ENCODE results near the gene EN2.

Gene EN2

GRCh38 chr7:155450970-155451801 lies 6.7 kb upstream of the EN2 start:
- no peak for DNase-seq (ENCODE audit: low read depth)

DNA sequence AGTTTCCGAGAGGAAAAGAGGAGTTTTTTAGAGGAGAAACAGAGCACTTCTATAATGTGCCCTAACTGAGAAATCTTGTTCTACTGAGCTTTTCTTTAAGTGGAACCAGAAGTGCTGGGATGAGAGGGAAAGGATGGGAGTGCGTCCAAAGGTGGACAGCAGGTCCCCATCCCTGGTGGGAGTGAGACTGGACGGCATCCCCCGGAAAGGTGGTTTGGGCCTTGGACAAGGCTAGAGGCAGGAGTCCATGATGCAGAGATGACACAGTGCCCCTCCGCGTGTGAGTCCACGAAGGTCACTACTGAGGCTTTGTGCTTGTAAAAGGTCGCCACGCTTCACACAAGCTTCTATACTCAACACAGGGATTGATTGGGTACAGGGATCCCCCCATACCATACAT lies 6.1 kb upstream of the EN2 start:
- DNase-seq (ENCODE audit: low read depth) = no peak

GRCh38 chr7:155452505-155453295 lies 5.2 kb upstream of the EN2 start:
- DNase-seq (ENCODE audit: low read depth) = no peak

DNA sequence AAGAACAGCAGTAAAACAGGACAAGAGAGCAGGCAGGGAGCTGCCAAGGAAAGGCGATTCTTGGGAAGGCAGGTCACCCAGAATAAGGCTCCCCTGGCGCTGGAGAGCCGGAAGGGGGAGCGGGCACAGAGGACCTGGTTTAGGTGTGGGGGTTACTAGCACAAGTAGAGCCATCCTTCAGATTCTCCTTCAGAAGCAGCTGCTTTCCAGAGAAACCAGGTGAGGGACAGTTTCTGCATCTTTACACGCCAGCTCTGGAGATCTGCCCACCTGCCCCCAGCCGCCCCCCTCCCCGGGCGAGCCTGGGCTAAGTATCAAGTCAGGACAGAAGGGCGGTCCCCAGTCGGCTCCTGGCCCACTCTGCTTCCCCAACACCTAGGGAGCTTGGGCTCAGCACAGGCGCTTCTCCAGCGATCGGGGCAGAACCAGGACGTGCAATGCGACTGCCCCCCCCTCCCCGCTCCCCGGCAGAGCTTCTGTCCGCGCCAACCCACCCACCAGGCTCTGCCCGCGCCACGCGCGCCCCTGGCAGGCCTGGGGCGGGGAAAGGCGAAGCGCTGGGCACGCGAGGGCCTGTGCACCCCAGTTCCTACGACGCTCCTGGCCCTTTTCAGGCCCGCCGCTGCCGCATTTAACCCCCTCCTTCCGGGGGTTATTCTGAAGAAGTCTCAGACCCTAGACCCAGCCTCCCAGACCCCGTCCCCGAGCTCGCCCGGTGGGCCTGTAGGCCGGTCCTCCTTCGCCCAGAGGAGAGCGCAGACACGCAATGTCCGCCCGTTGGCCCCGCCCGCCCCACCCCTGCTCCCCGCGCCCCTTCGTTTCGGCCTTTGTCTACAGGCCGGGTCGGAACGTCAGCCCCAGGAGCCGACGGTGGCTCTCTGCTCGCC lies 4.4 kb upstream of the EN2 start:
- no peak for DNase-seq (ENCODE audit: low read depth)

- DNase-seq (ENCODE audit: low read depth) = no peak
These were observed 3.5 kb upstream of the EN2 start for GRCh38 chr7:155454183-155455112.

DNA sequence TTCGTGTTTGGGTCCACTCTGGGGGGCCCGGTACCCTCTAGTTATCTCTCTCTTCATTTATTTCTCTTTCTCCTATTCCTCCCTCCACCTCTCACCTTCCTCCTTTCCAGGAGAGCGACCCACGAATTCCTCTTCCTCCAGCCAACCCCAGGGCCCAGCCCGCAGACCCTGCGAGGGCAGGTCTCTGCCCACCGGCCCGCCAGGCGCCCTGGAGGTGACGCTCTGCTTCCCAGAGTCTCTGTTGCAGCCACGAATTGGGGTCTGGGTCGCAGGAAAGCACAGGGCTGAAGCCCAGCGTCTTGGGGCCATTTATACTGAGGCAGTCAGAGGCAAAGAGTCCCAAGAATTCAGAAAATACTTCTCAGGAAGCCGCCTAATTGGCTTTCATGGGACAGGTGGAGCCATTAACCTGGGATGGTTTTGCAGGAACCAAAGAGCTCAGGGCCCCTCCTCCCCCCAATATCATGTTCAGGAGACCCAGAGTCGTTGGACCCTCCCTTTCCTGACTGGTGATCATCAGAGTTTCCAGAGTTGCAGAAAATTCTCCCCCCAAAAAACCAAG lies 2.7 kb upstream of the EN2 start:
- DNase-seq (ENCODE audit: low read depth) = no peak

- DNase-seq (ENCODE audit: low read depth) = no peak
These were observed 1.9 kb upstream of the EN2 start for GRCh38 chr7:155455776-155456737.

GRCh38 chr7:155456738-155457543 lies 988 bp upstream of the EN2 start:
- peak; percentile 34 for DNase-seq (ENCODE audit: low read depth)

GRCh38 chr7:155457544-155458110 lies 302 bp upstream of the EN2 start:
- no peak for DNase-seq (ENCODE audit: low read depth)

DNA sequence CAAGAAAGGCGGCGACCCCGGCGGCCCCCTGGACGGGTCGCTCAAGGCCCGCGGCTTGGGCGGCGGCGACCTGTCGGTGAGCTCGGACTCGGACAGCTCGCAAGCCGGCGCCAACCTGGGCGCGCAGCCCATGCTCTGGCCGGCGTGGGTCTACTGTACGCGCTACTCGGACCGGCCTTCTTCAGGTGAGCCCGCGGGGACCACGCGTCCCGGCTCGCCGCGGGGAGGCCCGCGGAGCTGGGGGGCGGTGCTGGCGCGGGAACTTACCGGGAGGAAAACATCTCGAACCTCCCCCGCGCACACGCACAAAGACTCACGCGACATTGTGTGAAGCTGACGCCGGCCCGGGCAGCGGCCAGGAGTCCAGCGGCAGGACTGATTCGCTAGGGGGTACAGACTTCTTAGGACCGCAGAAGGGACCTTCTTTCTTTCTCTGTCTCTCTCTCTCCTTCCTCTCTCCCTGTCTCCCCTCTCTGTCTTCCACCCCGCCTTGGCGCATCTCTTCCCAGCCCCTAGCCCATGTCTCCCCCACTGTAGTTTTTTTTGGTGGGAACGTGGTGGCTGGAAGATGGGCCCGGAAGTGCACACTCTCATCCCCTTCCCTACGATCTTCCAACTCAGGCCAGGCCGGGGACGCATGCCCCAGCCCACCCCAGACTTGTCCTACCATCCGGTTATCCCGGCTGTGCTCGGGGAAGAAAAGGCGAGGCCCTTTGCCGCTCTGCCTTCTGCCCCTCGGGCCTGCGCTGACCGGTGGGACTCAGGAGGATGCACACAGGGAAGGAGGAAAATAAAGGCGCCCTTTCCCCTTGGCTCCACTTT lies 1.2 kb downstream of the EN2 start:
- DNase-seq (ENCODE audit: low read depth) = no peak

- DNase-seq (ENCODE audit: low read depth) = no peak
These were observed 2.0 kb downstream of the EN2 start for GRCh38 chr7:155459700-155460461.

- DNase-seq (ENCODE audit: low read depth) = no peak
These were observed 3.1 kb downstream of the EN2 start for GRCh38 chr7:155460926-155461613.

DNA sequence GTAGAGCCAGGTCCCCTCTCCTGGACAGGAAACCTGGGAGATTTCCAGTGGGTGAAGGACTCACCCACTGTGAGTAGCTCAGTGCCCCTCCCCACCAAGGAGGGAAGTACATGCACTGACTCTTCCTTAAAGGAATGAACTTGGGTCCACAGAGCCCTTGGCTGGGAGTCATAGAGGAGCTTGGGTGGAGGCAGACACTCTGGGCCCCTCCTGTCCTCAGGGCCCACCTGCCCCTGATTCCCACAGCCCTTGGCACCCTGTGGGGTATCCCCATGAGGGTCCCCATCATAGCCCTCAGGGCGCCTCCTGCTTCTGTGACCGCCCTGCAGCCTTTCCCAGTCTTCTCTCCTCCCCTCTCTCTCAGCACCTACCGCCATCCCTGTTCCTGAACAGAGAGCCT lies 3.7 kb downstream of the EN2 start:
- DNase-seq (ENCODE audit: low read depth) = no peak

- no peak for DNase-seq (ENCODE audit: low read depth)
These were observed 4.3 kb downstream of the EN2 start for GRCh38 chr7:155462163-155462735.

DNA sequence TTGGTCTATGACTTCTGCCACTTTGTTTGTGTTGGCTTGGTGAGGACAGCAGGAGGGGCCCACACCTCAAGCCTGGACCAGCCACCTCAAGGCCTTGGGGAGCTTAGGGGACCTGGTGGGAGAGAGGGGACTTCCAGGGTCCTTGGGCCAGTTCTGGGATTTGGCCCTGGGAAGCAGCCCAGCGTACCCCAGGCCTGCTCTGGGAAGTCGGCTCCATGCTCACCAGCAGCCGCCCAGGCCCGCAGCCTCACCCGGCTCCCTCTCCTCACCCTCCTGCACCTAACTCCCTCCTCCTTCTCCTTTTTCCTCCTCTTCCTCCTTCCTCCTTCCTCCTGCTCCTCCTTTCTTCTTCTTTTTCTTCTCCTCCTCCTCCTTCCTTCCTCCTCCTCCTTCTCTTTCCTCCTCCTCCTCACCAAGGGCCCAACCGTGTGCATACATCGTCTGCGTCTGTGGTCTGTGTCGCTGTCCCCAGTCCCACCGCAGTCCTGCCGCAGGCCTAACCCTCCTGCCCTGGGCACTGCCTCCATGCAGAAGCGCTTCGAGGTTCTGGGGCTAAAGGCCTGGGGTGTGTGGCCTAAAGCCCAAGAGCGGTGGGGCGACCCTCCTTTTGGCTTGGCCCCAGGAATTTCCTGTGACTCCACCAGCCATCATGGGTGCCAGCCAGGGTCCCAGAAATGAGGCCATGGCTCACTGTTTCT lies 5.3 kb downstream of the EN2 start:
- no peak for DNase-seq (ENCODE audit: low read depth)

Measured in EH (cell line).